Thymus (tissue), 11 donors: ENCODE measurements around the gene HID1. TPM values are rescaled to one million over a fixed set of nuclear protein-coding genes. Genes with fewer than 3 reads are reported as not detected.

ENCODE experiments used
- DNase-seq, 9 donors: peaks; one replicate each; pipeline ENCODE4 v3.0.0-alpha.2; 2013; ENCODE audit warnings: low spot score in 9 of 9, low read depth in 6 of 9, missing footprints in 1 of 9
- H3K27ac ChIP-seq, 2 donors: one replicate each; pipeline ENCODE4 v1.5.1; 2013; ENCODE audit warnings: control low read depth in 1 of 2, low read depth in 1 of 2, low read length in 1 of 2, mild to moderate bottlenecking in 1 of 2, moderate library complexity in 1 of 2
- H3K27me3 ChIP-seq, 2 donors: one replicate each; pipeline ENCODE4 v1.5.1; 2013; ENCODE audit warnings: low read length in 1 of 2; ENCODE audit not compliant: control insufficient read depth in 2 of 2, insufficient read depth in 1 of 2
- H3K36me3 ChIP-seq, 2 donors: one replicate each; pipeline ENCODE4 v1.5.1; 2013; ENCODE audit warnings: low read length in 1 of 2, mild to moderate bottlenecking in 1 of 2, moderate library complexity in 1 of 2; ENCODE audit not compliant: control insufficient read depth in 2 of 2, insufficient read depth in 2 of 2
- H3K4me1 ChIP-seq, 2 donors: one replicate each; pipeline ENCODE4 v1.5.1; 2013; ENCODE audit warnings: low read length in 2 of 2; ENCODE audit not compliant: control insufficient read depth in 2 of 2, insufficient read depth in 2 of 2
- H3K4me3 ChIP-seq, 2 donors: one replicate each; pipeline ENCODE4 v1.5.1; 2013; ENCODE audit warnings: low read length in 2 of 2, control low read depth in 1 of 2, mild to moderate bottlenecking in 1 of 2
- H3K9me3 ChIP-seq, 2 donors: one replicate each; pipeline ENCODE4 v1.5.1; 2013; ENCODE audit warnings: low read length in 1 of 2, mild to moderate bottlenecking in 1 of 2; ENCODE audit not compliant: control insufficient read depth in 2 of 2, insufficient read depth in 1 of 2
- WGBS: extraction: QIAGEN DNeasy Blood & Tissue Kit; methylation state at CpG from one replicate; pipeline ENCODE4 v1.1.7; 2013; 5-methylcytosine and 5-hydroxymethylcytosine counted together
- polyA plus RNA-seq: library from polyadenylated mRNA; stranded (reverse); fragments of 200-250 nt; gene quantifications from one replicate; pipeline ENCODE4 v1.2.3, GENCODE V29; 2013
- total RNA-seq: library from RNA; stranded (reverse); fragments of 120-200 nt; gene quantifications from one replicate; pipeline ENCODE4 v1.2.4, GENCODE V29; 2013
- donor health status: healthy.

HID1 gene
- total and polyA plus RNA-seq, 2 donors, result 1.3 to 9.9 TPM

DNA sequence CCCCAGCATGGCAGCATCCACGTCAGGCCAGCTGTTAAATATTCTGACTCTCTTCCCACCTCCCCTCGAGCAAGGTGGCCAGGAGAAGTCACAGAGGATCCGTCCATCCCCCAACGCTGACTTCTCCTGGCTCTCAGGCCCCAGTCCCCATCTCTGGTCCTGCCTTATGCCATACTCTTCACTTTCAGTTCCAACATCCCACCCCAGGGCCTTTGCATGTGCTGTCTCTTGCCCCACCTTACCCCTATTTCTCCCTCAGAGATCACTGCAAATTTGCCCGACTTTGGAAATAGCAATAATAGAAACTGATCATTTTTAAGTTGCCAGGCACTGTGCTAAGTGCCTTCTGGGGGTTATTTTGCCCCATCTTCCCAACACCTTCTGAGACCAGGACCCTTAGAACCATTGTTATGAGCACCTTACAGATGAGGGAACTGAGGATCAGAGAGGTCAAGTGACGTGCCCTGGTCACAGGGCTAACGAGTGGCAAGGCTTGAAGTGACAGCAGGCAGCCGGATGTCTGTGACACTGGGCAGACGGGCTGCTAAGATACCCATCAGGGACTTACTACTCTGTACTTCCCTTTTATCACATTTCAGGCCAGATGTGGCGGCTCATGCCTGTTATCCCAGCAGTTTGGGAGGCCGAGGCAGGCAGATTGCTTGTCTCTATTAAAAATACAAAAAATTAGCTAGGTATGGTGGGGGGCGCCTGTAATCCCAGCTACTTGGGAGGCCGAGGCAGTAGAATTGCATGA lies 17.7 kb downstream of the HID1 start:
- H3K4me3 ChIP-seq, result no peak overlapping the region
- H3K27ac ChIP-seq, result no peak overlapping the region
- H3K9me3 ChIP-seq, result peaks cover 0 to 5% of the 10 kb centered on the region in 2 donors
- no peaks in the 10 kb centered on the region for H3K36me3 ChIP-seq
- WGBS, result 76% methylated on average over 13 of the region's 13 CpGs
- DNase-seq, result no peak
- H3K27me3 ChIP-seq, result peaks cover 0 to 43% of the 10 kb centered on the region in 2 donors
- no peaks in the 10 kb centered on the region for H3K4me1 ChIP-seq

- DNase-seq, result no peak
- H3K4me1 ChIP-seq, result no peaks in the 10 kb centered on the region
- 96% methylated on average over 15 of the region's 15 CpGs for WGBS
- peaks cover 0 to 49% of the 10 kb centered on the region in 2 donors for H3K27me3 ChIP-seq
- peaks cover 0 to 5% of the 10 kb centered on the region in 2 donors for H3K9me3 ChIP-seq
- no peaks in the 10 kb centered on the region for H3K36me3 ChIP-seq
- H3K4me3 ChIP-seq, result no peak overlapping the region
- no peak overlapping the region for H3K27ac ChIP-seq
Observed at GRCh38 chr17:74954115-74954514, 18.4 kb downstream of the HID1 start.

DNA sequence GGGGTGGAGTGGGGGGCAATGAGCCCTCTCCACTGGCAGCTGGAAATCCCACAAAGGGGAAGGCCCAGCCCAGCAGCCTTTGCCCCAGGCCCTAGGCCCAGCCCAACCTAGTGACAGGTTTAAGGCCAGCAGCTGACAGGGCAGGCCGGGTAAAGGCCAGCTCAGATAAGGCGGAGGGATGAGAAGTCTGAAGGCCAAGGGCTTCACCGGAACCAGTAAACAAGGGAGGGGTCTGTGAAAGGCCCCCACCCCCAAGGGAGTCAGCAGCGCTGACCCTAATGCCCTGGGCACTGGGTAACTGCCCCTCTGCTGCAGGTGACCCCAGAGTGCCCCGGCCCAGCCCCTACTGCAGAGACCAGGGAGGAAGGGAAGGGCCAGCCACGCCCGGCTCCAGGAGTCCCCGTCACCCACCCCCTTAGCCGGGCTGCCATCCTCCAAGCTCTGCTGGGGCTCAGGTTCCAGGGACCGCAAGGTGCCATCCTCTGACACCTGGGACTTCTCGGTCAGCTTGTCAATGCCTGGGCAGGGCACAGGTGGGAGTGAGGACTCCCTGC lies 19.3 kb downstream of the HID1 start:
- H3K4me3 ChIP-seq, result no peak overlapping the region
- H3K27me3 ChIP-seq, result peaks cover 0 to 47% of the 10 kb centered on the region in 2 donors
- no peaks in the 10 kb centered on the region for H3K4me1 ChIP-seq
- H3K9me3 ChIP-seq, result peaks cover 0 to 5% of the 10 kb centered on the region in 2 donors
- 88% methylated on average over 11 of the region's 11 CpGs for WGBS
- no peak for DNase-seq
- H3K27ac ChIP-seq, result no peak overlapping the region
- H3K36me3 ChIP-seq, result no peaks in the 10 kb centered on the region

GRCh38 chr17:74952431-74953133 lies 20.0 kb downstream of the HID1 start:
- WGBS, result 83% methylated on average over 24 of the region's 24 CpGs
- no peak for DNase-seq

GRCh38 chr17:74951680-74952421 lies 20.7 kb downstream of the HID1 start:
- no peaks in the 10 kb centered on the region for H3K36me3 ChIP-seq
- no peak overlapping the region for H3K4me3 ChIP-seq
- no peaks in the 10 kb centered on the region for H3K4me1 ChIP-seq
- 80% methylated on average over 32 of the region's 32 CpGs for WGBS
- H3K27me3 ChIP-seq, result peaks cover 0 to 52% of the 10 kb centered on the region in 2 donors
- no peak for DNase-seq
- H3K27ac ChIP-seq, result no peak overlapping the region
- peaks cover 0 to 5% of the 10 kb centered on the region in 2 donors for H3K9me3 ChIP-seq

More at GRCh38 chr17:74952431-74953133, 20.0 kb downstream of the HID1 start:
- H3K4me1 ChIP-seq, result no peaks in the 10 kb centered on the region
- H3K4me3 ChIP-seq, result no peak overlapping the region
- H3K27ac ChIP-seq, result no peak overlapping the region
- H3K27me3 ChIP-seq, result peaks cover 0 to 46% of the 10 kb centered on the region in 2 donors
- peaks cover 0 to 5% of the 10 kb centered on the region in 2 donors for H3K9me3 ChIP-seq
- no peaks in the 10 kb centered on the region for H3K36me3 ChIP-seq

GRCh38 chr17:74951065-74951464 lies 21.5 kb downstream of the HID1 start:
- no peaks in the 10 kb centered on the region for H3K4me1 ChIP-seq
- H3K36me3 ChIP-seq, result no peaks in the 10 kb centered on the region
- no peak for DNase-seq
- H3K9me3 ChIP-seq, result peaks cover 0 to 5% of the 10 kb centered on the region in 2 donors
- 87% methylated on average over 3 of the region's 3 CpGs for WGBS
- H3K27me3 ChIP-seq, result peaks cover 0 to 59% of the 10 kb centered on the region in 2 donors
- no peak overlapping the region for H3K27ac ChIP-seq
- no peak overlapping the region for H3K4me3 ChIP-seq

GRCh38 chr17:74950207-74950606 lies 22.4 kb downstream of the HID1 start:
- Histone ChIP-seq H3K27me3 (peaks cover 0 to 63% of the 10 kb centered on the region in 2 donors), H3K4me3 (no peak overlapping the region), H3K9me3 (peaks cover 0 to 5% of the 10 kb centered on the region in 2 donors), H3K27ac (no peak overlapping the region), H3K4me1 (no peaks in the 10 kb centered on the region), H3K36me3 (no peaks in the 10 kb centered on the region)
- 86% methylated on average over 8 of the region's 8 CpGs for WGBS
- DNase-seq, result no peak

DNA sequence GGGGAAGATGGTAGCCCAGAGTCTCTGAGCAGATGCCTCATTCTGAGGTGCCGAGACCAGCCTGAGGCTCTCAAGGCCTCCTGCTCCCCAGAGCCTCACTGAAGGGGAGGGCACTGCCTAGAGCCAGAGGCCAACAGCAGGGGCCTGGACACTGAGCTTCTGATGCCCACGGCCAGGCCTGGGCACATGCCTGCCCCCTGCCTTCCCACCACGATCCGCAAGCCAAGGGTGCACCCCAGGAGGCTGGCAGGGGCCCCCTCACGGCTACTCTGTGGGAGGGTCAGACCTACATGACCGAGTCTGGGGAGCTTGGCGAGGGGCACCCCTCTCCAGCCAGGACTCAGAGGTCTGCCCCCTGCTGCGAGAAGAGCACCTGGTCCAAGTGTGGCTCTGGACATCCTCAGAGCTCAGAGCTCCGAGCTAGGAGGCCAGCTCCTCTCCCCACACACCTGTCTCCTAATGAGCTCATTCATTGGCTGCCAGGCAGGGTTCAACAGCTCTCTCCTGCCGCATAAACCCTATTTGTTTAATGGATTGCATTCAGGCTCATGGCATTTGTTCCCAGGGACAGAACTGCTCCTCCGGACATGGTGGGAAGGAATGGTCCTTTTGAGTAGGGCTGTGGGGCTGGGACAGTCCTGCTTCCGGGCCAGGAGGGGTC lies 23.0 kb downstream of the HID1 start:
- DNase-seq, result no peak
- Histone ChIP-seq H3K27me3 (peaks cover 0 to 67% of the 10 kb centered on the region in 2 donors), H3K4me3 (no peak overlapping the region), H3K4me1 (no peaks in the 10 kb centered on the region), H3K27ac (no peak overlapping the region), H3K36me3 (no peaks in the 10 kb centered on the region), H3K9me3 (peaks cover 0 to 5% of the 10 kb centered on the region in 2 donors)
- WGBS, result 75% methylated on average over 12 of the region's 12 CpGs
